HCEC 1CT (cell line): Measurements from ENCODE around the gene WHRN.
A peak's percentile ranks its signal among the peaks of the same experiment; 100 is the strongest.

Source experiments
- DNase-seq: peaks from one replicate; pipeline ENCODE4 v3.0.0-alpha.2; 2017

Gene WHRN

DNA sequence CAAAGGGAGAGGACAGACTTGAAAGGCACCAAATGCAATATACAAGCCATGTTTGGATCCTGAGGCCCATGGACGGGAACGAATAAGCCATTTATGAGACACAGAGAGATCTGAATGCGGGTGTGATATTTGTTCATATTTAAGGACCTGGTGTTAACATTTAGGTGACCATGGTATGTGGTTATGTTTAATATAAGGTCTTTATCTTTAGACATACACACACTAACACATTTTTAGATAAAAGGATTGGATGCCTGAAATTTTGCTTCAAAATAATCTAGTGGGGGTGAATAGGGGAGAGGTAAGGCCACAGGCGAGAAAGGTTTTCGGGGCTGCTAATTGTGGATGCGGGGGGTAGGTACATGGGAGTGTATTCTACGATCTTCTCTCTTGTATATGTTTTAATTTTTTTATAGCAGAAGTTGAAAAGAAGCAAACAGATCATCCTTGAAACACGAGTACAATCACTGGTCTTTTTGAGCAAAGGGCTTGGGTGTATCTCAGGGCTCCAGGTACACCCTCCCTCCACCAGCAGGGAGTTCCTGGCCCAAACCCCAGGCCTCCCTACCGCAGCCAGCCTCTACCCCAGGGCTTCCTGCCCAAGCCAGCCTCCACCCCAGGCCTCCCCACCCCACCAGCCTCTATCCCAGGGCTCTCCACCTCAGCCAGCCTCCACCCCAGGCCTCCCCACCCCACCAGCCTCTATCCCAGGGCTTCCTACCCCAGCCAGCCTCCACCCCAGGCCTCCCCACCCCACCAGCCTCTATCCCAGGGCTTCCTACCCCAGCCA, 129.7 kb downstream of the WHRN start:
- DNase-seq, result no peak

DNA sequence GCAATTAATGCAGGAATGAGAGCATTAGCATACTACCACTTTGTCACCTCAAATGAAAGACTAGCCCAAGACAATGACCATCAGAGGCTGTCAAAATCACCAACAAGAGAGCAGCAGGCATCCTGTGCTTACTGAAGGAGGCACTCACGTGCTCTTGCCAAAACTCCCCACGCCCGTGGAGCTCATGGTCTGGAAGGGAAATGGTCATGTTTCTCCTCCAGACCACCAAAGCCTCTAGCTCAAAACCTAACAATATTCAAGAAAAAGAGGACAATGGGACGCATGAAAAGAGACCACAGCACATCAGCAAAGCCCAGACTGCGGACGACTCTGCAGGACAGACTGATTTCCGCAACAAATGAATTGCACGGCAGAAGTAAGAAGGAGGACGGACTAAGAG, 130.3 kb downstream of the WHRN start:
- DNase-seq, result no peak

DNA sequence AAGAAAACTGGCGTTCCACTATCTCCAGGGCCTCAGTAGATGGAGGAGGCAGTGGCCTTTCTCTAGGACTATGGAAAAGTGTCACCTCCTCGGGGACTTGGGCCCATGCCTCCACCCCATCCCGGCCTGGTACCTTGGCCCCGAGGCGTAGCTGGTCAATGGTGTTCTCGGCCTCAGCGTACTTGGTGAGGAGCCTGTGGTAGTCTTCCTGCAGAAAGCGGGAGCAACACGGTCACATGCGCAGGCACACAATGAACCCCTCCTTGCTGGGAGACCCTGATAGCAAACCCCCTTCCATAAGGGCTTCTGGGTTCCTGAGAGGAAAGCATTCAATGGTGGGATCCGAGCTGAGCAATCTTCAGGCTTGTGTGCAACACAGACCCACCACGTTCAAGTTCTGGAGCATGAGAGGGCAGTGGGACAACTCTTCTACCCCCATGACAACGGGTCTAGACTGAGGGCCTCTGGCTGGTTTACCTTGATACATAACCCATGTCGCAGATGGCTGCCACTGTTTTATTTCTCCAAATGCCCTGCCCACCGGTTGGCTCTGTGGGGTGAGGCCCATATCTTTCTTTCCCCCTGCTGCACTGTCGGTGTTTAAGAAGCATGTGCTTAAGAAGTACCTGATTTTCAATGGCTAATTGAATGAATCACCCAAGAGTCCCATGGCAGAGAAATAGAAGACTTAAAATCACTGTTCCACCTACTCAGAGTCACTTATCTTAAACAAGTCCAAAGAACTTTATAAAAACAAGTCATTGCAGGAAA, 131.1 kb downstream of the WHRN start:
- no peak for DNase-seq

DNA sequence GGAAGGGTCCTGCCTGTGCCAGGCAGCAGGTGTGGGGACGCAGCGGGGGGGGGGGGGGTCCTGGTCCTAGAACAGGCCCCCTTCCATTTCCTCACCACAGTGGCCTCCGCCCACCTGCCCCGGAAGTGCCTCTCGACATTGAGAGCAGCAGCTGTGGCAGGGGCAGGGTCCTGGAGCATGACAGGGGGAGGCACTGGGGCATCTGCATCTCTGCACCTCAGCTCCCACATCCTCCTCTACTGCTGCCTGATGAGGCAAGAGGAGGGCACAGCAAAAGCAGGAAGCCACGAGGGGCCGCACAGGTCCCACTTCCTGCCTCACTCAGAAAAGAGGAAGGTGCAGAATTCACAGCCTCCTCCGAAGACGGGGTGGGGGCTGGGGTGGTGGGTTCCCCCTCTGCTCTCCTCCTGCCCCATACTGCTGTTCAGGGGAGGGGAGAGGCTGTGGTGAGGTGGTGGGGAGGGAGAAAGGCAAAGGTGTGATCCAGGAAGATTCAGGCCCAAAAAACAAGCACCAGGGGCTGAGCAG, 132.3 kb downstream of the WHRN start:
- no peak for DNase-seq

DNA sequence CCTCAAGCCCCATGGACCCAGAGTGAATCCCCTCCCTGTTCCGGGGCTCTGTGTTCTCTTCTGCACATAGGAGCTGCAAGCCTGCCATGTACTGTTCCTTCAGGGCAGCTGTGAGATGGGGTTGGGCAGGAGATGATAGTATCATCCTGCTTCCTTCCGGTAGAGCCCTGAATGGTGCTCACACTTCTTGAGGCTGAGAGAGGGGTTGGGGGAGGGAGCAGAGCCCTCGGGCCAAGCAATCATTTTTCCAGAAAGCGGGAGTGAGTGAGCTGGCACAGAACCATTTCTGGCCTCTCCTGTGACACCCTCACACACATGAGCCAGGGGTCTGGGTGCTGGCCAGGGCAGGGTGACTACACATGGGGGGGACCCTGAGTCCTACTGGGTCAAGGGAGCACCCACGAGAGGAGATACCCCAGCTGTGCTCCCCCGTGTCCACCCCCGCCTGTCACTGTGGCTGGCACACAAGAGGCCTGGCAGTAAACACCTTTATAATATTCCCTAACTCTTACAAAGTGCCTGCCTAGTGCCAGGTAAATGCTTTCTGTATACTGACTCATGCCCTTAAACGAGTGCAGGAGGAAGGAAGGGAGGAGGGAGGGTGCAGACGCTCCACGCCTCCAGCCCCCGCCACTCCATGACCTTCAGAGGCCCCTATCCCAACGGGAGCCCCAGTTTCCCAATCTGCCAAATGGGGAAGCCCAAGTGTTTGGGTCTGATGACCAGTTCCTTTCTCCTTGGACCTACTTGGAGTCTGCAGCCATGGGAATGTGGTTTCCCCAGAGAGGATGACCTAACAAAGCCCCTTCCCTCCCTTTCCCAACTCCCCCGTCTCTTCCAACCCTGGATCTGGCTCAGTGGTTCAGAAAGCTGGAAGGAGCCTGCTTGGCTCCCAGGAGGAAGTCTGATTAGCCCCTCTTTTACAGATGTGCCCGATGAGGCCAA, 133.0 kb downstream of the WHRN start:
- DNase-seq, result no peak

DNA sequence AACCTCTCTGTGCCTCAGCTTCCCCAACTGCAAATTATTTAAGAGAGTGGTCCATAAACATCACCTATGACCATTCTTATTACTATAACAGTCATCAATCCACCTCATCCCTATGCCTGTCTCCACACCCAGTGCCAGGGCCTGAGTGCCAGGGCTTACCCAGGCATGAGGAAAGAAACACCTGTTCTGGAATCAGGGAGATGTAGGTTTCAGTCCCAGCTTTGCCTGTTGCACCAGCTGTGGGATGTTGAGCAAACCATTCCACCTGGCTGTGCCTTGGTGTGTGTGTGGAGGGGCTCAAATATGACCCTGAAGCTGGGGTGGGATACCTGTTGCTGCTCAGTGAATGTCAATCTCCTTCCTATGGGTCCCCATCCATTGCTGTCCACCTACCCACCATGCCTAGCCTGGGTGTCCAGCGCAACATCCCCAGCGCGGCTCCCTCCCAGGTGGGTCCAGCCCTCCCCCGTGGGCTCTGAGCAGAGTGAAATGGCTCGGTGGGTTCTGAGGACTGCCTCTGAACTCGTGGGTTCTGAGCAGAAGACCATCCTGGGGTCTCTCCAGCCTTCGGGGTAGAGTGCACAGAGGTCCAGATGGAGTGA, 133.8 kb downstream of the WHRN start:
- no peak for DNase-seq

DNA sequence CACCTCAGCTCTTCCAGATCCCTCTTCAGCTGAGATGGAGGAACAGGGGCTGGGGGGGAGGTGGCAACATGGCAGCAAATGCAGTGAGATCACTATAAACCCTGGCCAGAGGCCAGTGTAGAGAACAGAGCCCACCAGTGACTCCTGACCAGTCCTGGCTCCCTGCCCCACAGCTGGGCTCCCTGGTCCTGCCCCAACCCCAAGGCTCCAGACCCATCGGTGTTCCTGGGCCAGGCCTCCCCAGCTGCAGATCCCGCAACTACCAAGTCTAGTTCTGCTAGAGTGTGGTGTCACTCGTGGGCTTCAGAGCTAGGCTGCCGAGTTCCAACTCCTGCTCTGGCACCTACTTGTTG, 134.3 kb downstream of the WHRN start:
- no peak for DNase-seq

DNA sequence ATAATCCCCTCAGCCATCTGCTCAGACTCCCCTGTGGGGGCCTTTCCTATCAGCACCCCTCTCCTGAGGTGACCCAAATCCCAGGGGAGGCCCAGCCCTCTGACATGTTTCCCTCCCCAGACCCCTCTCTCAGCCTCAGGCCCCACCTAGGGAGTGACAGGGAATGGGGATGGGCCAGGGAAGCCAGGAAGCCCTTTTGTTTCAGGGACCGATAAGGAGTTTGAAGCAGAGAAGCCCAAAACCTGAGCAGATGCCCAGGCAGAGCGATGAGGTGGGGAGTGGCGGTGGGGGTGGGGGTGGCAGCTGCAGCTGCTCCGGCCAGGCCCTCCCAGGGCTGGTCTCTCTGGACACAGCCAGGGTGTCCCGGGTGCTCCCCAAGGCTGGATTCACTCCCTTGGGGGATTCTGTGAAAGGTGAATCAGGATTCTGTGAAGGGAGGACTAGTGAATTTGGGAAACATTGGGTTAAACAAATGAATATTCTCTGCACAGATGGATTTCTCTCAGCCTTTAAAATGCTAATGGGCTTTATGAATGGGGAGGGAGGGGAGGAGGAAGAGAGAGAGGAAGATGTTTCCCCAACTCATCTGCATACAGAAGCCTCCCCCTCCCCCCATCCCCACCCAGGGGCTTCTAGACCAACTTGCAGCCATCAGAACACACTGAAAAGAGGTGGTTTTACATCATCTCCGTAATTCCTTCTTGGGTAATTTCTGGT, 134.9 kb downstream of the WHRN start:
- no peak for DNase-seq

DNA sequence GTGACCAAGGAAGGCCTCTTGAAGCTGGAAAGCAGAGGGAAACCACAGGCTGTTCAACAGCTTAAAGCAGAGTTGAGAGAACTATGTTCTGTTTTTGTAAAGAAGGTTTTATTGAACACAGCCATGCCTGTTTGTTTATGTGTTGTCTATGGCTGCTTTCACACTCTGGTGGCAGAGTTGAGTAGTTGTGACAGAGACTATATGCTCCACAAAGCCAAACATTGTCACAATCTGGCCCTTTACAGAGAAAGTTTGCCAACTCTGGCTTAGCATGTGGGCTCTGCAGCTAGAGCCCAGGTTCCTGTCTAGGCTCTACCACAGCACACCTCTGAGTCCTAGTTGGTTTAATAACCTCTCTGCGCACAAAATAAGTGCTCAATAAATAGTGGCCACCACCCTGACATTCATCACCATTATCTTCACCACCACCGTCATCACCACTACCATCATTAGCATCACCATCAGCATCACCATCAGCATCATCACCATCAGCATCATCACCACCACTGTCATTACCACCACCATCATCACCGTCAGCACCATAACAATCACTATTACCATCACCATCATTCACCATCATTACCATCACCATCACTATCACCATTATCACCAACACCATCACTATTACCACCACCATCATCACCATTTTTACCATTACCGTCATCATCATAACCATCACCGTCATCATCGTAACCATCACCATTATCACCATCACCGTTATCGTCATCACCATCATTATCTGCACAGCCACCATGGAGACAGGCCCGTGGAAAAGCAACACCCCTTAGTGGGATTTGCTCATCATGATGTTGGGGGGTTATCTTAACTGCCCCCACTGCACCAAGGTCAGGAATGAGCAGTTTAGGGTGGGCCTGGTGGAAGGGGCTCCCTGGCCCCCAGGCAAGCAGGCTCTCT, 135.8 kb downstream of the WHRN start:
- no peak for DNase-seq

DNA sequence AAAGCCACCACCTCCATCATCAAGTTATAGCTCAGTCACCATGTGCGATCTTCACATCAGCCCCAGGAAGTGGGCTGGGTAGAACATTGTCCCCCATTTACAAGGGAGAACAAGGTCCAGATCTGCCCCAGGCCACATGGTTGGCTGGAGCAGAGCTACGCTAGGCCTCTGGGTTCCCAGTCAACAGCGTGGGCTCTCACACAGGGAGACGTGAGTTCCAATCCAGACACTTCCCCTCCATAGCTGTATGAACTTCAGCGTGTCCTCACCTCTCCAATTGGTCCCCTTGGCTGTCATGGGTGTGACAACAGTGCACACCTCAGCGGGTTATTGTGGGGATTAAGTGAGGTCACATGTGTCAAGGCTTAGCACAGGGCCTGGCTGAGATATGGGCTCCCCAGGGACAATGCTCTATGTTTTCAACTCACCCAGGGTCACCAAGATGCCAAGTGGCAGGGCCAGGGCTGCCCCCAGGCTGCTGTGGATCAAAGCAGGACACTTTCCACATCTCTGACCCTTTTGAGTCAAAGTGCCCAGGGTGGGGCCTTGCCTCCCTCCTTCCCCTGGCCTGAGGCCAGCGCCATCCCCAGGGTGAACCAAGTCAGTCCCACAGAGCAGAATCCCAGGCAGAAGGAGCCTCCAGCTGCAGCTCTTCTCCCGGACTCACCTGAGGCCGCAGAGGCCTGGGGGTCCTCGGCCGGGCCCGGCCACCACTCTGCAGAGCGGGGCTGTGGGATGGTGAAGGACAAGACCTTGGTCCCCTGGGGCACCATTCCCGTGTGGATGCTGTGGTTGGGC, 137.3 kb downstream of the WHRN start:
- DNase-seq, result no peak

DNA sequence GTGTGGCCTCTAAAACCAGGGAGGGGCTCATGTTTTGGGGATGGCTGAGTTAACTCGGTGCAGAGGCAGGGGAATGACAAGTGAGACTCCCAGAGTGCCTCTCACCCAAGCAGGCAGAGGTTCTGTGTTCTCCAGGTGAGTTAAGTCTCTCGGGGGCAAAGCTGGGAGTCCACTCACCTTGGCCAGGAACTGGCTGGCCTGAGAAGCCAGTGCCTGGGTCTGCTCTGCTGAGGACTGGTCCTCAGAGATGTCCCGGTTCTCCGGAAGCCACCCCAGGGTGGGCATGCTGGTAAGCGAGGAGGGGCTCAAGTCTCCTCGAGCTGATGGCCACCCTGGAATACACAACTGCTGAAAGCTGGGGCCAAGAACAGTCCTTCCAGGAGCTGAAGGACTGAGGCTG, 137.9 kb downstream of the WHRN start:
- no peak for DNase-seq

DNA sequence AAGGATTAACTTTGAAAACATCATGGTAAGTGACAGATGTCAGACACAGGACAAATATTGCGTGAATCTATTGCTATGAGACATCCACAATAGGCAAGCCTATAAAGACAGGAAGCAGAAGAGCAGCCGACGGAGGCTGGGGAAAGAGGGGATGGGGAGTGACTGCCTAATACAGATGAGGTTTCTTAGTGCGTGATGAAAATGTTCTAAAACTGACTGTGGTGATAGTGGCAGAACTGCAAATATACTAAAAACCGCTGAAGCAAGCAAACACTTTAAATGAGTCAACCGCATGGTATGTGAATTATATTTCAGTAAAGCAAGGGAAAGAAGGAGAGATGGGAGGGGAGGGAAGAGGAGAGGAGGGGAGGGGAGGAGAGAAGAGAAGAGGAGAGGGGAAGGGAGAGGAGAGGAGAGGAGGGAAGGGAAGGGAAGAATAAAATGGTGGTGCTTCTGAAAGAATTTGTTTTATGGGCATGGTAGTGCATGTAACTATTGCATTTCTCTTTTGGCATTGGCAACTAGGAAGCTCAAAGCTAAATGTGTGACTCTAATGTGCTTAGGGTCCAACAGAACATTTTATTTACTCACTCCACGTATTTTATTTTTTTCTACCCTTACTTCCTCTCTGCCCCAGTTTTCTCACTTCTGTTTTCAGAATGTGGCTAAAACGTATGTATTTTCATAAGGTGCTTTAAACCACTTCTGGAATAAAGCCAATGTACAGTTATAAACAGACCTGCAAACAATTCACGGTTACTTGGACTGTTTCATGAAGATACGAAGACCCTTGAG, 138.7 kb downstream of the WHRN start:
- DNase-seq, result peak; percentile 87

DNA sequence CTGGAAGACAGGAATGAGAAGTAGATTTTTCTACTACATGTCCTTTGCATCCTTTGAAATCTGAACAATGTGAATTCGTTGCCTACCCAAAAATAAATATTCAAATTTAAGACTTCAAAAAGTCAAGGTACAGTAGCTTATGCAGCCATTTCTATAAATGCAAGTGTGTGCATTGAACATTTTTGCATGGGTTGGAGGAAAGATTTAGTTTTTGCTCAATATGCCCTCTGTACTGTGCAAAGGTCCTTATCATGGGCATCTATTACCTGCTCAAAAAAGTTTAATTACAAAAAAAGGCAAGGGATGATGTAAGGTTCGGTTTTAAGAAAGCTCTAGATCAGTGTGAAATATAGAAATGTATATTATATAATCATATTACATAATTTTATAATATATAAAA, 140.1 kb downstream of the WHRN start:
- no peak for DNase-seq

DNA sequence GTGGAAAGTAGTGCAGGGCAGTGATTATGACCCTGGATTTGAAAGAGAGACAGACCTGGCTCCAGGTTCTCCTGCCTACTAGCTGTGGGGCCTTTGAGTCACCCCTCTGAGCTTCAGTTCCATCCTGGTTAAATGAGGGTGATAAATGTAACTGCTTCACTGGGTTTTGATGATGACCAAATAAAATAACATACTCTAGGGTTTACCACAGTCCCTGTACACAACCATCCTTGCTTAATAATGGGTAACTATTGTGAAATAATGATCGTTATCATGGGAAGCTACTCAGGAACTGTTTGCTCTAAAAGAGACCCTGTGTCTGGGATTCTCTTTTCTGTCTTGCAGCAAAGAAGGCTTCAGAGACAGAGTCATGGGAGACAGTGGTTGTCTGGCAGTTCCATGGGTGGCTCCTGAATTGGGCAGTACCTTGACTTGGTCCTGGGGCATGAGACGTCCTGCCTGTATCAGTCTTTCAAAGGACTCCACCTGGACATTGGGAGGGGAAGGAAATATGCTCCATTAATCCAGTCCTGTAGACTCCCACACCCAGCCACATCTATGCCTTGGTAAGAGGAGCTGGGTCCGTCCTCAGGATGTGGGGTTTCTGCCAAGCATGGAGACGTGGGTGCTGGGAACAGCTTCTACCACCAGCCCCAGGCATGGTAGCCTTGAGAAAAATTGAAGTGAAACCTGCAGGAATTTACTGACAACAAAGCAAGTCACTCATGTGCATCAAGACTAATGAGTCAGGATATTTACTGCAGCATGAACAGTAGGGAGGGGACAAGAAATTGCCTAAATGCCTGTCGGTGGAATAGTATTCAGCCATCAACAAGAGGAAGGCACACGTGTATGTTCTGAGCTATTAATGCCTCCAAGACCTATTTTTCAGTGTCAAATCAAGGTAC, 140.9 kb downstream of the WHRN start:
- DNase-seq, result peak; percentile 88

DNA sequence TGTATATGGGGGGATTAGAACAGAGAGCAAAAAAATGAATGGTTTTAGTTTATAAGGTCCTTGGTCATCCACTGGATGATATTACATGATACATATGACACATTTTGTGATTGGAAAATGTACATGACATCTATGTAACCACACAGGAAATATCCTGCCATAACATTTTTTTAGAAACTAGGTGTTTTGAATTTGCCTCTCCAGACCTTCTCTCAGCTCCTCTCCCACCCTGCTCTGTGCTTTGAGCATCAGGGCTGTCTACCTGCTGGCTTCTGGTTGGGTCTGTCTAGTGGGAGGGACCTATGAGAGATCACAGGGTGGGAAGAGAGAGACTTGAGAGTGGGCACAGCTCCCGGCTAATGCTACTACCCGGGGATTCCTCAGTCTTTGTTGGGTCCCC, 141.8 kb downstream of the WHRN start:
- no peak for DNase-seq

DNA sequence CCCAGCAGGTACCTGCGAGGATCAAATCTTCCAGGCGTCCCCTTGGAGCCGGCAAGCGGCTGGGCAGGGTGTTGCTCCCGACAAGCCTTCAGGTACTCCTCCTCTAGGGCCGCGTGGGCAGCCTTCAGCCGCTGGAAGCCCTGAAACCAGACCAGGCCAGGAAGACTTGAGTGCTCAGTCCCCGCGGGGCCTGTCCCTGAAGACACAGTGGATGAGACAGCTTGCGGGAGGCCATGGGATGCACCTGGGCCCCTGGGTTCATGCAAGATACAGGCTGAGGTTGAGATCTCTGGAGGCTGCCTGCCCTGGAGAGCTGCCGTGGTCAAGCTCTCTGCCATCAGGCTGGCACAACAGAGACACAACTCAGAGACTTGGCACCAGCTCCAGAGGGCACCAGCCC, 142.9 kb downstream of the WHRN start:
- DNase-seq, result no peak

DNA sequence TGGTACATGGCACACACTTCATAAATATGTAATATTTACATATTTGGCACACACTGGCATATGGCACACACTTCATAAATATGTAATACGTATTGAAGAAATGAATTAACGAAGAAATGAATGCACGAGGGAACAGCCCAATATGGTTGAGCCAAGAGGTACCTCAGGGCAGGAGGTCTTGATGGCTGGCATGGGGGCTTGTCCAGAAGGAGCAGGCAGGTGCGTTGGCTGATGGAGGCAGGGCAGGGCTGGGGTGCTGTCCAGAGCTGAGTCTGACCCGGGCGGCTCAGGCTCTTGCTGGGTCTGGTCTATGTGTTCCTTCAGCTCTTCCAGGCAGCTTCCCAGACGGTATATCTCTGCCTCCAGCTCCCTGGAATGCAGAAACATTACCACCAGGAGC, 143.7 kb downstream of the WHRN start:
- no peak for DNase-seq

DNA sequence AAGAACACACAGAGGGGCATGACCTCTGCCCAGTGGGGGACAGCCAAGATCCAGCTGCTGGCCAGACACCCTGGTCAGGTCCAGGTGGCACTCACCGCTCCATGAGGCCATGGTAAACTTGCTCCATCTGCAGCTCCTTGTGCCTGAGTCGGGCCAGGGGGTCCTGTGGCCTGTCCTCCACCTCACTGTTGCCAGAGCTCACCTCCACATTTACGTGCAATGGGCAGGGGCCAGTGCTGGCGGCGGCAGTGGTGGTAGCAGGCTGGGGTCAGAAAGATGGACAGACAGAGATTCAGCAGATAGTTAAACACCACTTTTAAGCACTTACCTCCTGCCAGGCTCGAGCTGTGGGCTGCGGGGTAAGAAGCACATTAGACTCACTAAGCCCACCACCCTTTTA, 145.5 kb downstream of the WHRN start:
- DNase-seq, result no peak
